SH-SY5Y (cell line): Measurements from ENCODE around the gene CRTC3.

Source experiments
- GATA2 ChIP-seq: IDR thresholded peaks from 2 replicates; pipeline ENCODE4 v1.6.1; 2011; ENCODE audit warnings: mild to moderate bottlenecking, low read depth, low read length
- GATA3 ChIP-seq: IDR thresholded peaks from 2 replicates; pipeline ENCODE4 v1.6.1; 2011; ENCODE audit warnings: low read depth, mild to moderate bottlenecking, low read length, moderate library complexity

DNA sequence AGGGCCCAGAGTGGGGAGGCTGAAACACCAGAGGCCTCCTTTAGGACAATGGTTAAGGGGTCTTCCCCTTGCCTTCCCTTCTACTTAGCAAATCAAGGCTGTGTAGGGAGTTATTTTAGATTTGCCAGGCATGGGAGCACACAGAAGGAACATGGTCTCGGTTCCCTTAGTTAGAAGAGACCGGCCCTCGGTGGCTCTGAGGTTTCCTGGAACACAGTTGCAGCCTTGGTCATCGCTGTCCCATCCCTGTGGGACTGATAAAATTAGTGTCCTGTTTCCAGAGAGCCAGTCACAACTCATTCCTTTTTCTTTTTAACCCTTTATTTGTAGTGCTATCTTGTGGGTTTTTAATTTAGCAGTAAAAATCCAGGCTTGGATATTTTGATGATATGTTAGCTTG lies 81.4 kb downstream of the CRTC3 start:
- no peak for TF ChIP-seq GATA2
- no peak for TF ChIP-seq GATA3
